ENCODE results near the gene PZP. TPM values are rescaled to one million over a fixed set of nuclear protein-coding genes. Genes with fewer than 3 reads are reported as not detected.

The PZP gene
- total and polyA plus RNA-seq, 2 of the 13 experiments (the other 11 are each of a cell fraction or from before 2014, with no cell fraction given) = 0.07 to 0.89 TPM

GRCh38 chr12:9113987-9114309 is 94.2 kb downstream of the PZP start (continued):
- TF ChIP-seq TMF1 (CRISPR knock-in tag; IDR thresholded peaks at IDR 0.05; ENCODE audit: low read depth) (no peak), NFE2 (CRISPR knock-in tag; IDR thresholded peaks at IDR 0.05) (no peak), PATZ1 (CRISPR knock-in tag; IDR thresholded peaks at IDR 0.05) (0 out of 2 replicates have a peak, but pooled peaks have one; percentile 23), ZNF263 (CRISPR knock-in tag; IDR thresholded peaks at IDR 0.05) (no peak), CHD4 (IDR thresholded peaks at IDR 0.05; ENCODE audit: borderline replicate concordance, low read length) (no peak), GLI4 (CRISPR knock-in tag; IDR thresholded peaks at IDR 0.05; ENCODE audit: borderline replicate concordance) (no peak), SATB2 (CRISPR knock-in tag; IDR thresholded peaks at IDR 0.05) (no peak; the same call in 1 of the 2 replicates), SMYD3 (CRISPR knock-in tag; IDR thresholded peaks at IDR 0.05) (peak; percentile 41; the same call in 1 of the 2 replicates), JARID2 (CRISPR knock-in tag; IDR thresholded peaks at IDR 0.05; ENCODE audit: insufficient replicate concordance) (no peak), KDM5A (IDR thresholded peaks at IDR 0.05; ENCODE audit: borderline replicate concordance, low read length) (peak; percentile 53; the same call in 1 of the 2 replicates), RBM22 (optimal IDR thresholded peaks at IDR 0.05; ENCODE audit: low read length) (peak; percentile 91), ZNF225 (CRISPR knock-in tag; IDR thresholded peaks at IDR 0.05) (no peak), ZNF773 (CRISPR knock-in tag; IDR thresholded peaks at IDR 0.05; ENCODE audit: borderline replicate concordance) (no peak), EP300 (IDR thresholded peaks at IDR 0.05; ENCODE audit: low read depth in 2 of 2, low read length in 2 of 2) (peak in 1 of 2 experiments; percentile 96; a peak in 2 of 4 replicates), EP300 (CRISPR knock-in tag; IDR thresholded peaks at IDR 0.05; ENCODE audit: borderline replicate concordance) (peak; percentile 79; the same call in 1 of the 2 replicates), ARID5B (CRISPR knock-in tag; IDR thresholded peaks at IDR 0.05) (peak; percentile 78), DNMT3B (CRISPR knock-in tag; conservative IDR thresholded peaks at IDR 0.05) (no peak), ZNF878 (CRISPR knock-in tag; IDR thresholded peaks at IDR 0.05) (no peak), MIER3 (CRISPR knock-in tag; IDR thresholded peaks at IDR 0.05; ENCODE audit: borderline replicate concordance) (peak; percentile 82; the same call in 1 of the 2 replicates), CBX5 (CRISPR knock-in tag; IDR thresholded peaks at IDR 0.05; ENCODE audit: borderline replicate concordance) (no peak), STAT5B (CRISPR knock-in tag; IDR thresholded peaks at IDR 0.05) (no peak), HOMEZ (CRISPR knock-in tag; IDR thresholded peaks at IDR 0.05; ENCODE audit: low read depth) (no peak), POLR2AphosphoS5 (IDR thresholded peaks at IDR 0.05; ENCODE audit: low read depth, low read length) (peak; percentile 82), SKI (IDR thresholded peaks at IDR 0.05; ENCODE audit: partially characterized antibody) (no peak), ZNF670 (CRISPR knock-in tag; IDR thresholded peaks at IDR 0.05; ENCODE audit: borderline replicate concordance) (no peak), FOXP1 (IDR thresholded peaks at IDR 0.05) (no peak), FOXP1 (CRISPR knock-in tag; IDR thresholded peaks at IDR 0.05) (peak; percentile 81; the same call in 1 of the 2 replicates)
